Glutamatergic neuron (in vitro differentiated cells): Measurements from ENCODE around the gene BARX2. TPM values are rescaled to one million over a fixed set of nuclear protein-coding genes. Genes with fewer than 3 reads are reported as not detected.

Experiments
- DNase-seq: peaks from one replicate; pipeline ENCODE4 v3.0.0; 2022
- H3K27ac Mint-ChIP-seq: one replicate; pipeline ENCODE4 v1.8.0; 2020; ENCODE audit warnings: mild to moderate bottlenecking, mixed read lengths, inconsistent platforms; ENCODE audit not compliant: unreplicated experiment
- H3K27me3 Mint-ChIP-seq: one replicate; pipeline ENCODE4 v1.8.0; 2020; ENCODE audit warnings: mild to moderate bottlenecking, moderate library complexity, mixed read lengths, inconsistent platforms; ENCODE audit not compliant: unreplicated experiment
- H3K36me3 Mint-ChIP-seq: one replicate; pipeline ENCODE4 v1.8.0; 2020; ENCODE audit warnings: mild to moderate bottlenecking, mixed read lengths, inconsistent platforms; ENCODE audit not compliant: unreplicated experiment
- H3K4me1 Mint-ChIP-seq: one replicate; pipeline ENCODE4 v1.8.0; 2020; ENCODE audit warnings: mild to moderate bottlenecking, low read depth, mixed read lengths, inconsistent platforms; ENCODE audit not compliant: unreplicated experiment
- H3K4me3 Mint-ChIP-seq: one replicate; pipeline ENCODE4 v1.8.0; 2020; ENCODE audit warnings: mild to moderate bottlenecking, mixed read lengths, inconsistent platforms; ENCODE audit not compliant: unreplicated experiment
- H3K9me3 Mint-ChIP-seq: one replicate; pipeline ENCODE4 v1.8.0; 2020; ENCODE audit warnings: mild to moderate bottlenecking, moderate library complexity, mixed read lengths, inconsistent platforms; ENCODE audit not compliant: unreplicated experiment
- total RNA-seq: library from RNA; stranded (reverse); fragmentation: NEBNext Ultra II Directional; extraction: Animal tissue kit (Norgen Biotek cat#: 25700); gene quantifications from one replicate; pipeline ENCODE4 v1.2.1, GENCODE V29; 2021; ENCODE audit not compliant: unreplicated experiment
- TF ChIP-seq, protein P1 (sequence below): fragments of 200-600 bp; sonication (generic); IDR thresholded peaks from one replicate; pipeline ENCODE4 v1.5.0; 2021; ENCODE audit not compliant: partially characterized antibody, unreplicated experiment

BARX2 gene
- total RNA-seq, 1 donor from 2014 or later, result not detected

DNA sequence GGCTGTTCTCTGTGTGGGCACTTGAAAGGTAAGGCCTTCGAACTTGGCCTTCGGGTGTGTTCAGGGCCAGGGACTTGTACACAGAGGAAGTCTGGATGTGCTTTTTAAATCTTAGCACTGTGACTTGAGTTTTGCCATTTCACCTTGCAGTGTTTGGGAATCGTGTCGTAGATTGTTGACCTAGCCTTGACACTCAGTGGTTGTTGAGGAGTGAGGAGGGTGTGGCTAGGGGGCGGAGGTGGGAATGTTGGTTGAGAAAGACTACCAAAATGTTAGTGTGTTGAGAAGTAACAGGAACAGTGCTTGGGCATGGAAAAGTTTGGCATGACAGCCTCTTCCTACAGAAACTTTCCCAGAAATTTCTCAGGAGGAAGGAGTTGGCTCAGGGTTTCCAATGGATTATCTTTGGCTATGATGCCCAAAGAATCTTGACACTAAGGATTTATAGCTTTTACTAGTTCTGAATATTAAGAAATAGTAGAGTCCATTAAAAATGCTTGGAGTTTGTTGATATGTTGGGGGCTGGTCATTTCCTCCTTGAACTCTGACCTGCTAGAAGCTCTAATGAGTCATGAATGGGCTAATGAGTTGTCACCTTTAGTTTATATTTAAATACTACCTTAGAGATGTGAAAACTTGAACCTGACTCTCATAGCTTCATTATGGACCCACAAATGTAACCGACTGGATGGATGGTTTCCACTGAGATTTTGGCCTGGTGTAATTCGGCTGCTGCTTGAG, 40.6 kb downstream of the BARX2 start:
- TF ChIP-seq, protein P1, sequence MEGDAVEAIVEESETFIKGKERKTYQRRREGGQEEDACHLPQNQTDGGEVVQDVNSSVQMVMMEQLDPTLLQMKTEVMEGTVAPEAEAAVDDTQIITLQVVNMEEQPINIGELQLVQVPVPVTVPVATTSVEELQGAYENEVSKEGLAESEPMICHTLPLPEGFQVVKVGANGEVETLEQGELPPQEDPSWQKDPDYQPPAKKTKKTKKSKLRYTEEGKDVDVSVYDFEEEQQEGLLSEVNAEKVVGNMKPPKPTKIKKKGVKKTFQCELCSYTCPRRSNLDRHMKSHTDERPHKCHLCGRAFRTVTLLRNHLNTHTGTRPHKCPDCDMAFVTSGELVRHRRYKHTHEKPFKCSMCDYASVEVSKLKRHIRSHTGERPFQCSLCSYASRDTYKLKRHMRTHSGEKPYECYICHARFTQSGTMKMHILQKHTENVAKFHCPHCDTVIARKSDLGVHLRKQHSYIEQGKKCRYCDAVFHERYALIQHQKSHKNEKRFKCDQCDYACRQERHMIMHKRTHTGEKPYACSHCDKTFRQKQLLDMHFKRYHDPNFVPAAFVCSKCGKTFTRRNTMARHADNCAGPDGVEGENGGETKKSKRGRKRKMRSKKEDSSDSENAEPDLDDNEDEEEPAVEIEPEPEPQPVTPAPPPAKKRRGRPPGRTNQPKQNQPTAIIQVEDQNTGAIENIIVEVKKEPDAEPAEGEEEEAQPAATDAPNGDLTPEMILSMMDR, result no peak
- no peak for DNase-seq
- H3K4me1 Mint-ChIP-seq, result no peaks in the 10 kb centered on the region
- no peaks in the 10 kb centered on the region for H3K9me3 Mint-ChIP-seq
- H3K4me3 Mint-ChIP-seq, result no peak overlapping the region
- no peaks in the 10 kb centered on the region for H3K27me3 Mint-ChIP-seq
- no peaks in the 10 kb centered on the region for H3K36me3 Mint-ChIP-seq
- H3K27ac Mint-ChIP-seq, result no peak overlapping the region

DNA sequence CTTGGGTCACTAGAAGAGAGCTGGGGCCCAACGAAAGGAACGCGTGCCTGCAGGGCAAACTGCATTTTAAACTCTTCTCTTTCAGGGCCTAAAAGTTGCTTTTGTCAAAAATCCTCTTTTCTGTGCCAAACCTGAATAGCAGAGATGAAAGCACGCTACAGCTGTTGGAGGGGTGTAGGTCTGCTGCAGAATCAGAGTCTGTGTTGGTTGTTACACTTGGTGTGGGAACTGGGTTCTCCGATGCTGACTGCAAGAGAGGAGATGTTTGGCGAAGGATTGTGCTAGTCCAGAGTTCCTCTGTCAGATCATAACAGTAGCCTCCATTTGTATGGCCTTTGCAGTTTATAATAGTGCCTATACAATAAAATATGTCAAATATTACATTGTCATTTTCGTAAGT, 41.8 kb downstream of the BARX2 start:
- no peaks in the 10 kb centered on the region for H3K4me1 Mint-ChIP-seq
- H3K27ac Mint-ChIP-seq, result no peak overlapping the region

DNA sequence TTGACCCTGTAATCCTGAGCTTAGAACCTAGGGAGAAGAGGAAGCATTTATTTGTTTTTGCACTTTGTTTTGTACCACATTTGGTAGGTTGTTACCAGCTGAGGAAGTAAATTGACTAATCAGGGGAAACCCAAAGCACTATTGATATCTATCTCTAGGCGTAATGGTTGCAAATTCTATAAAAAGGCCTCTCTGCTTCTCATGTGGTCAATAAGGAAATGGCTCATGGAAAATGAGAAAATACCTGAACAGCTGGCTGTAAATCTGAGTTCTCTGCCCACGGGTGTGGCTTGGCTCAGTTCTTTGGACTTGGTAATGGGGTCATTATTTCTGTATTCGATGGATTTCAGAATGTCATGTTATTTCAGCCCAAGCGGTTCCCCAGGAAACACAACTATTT, 42.4 kb downstream of the BARX2 start:
- Mint-ChIP-seq H3K9me3 (no peaks in the 10 kb centered on the region), H3K4me1 (no peaks in the 10 kb centered on the region), H3K4me3 (no peak overlapping the region), H3K36me3 (no peaks in the 10 kb centered on the region), H3K27ac (no peak overlapping the region), H3K27me3 (no peaks in the 10 kb centered on the region)
- TF ChIP-seq, protein P1, result no peak
- no peak for DNase-seq

More for the DNA sequence above, 41.8 kb downstream of the BARX2 start:
- no peaks in the 10 kb centered on the region for H3K36me3 Mint-ChIP-seq
- H3K27me3 Mint-ChIP-seq, result no peaks in the 10 kb centered on the region
- DNase-seq, result no peak
- no peak overlapping the region for H3K4me3 Mint-ChIP-seq
- TF ChIP-seq, protein P1, result no peak
- no peaks in the 10 kb centered on the region for H3K9me3 Mint-ChIP-seq

DNA sequence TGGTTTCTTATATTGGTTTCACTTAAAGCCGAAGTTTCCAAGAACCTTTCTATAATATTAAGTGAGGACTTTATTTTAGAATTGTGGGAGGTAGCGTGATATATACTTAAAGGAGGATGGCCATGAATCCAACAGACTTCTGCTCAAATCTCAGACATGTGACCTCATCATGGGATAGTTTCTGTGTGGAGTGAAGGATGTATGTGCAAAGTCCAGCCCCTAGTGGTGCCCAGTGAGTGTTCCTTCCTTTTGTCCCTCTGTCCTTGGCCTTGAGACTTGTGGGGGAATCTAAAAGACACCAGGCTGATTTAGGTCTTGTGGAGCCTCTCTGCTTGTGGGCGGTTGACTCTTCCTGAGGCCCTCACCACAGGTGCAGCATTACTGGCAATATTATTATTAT, 43.7 kb downstream of the BARX2 start:
- Mint-ChIP-seq H3K36me3 (no peaks in the 10 kb centered on the region), H3K27me3 (no peaks in the 10 kb centered on the region), H3K4me1 (no peaks in the 10 kb centered on the region), H3K9me3 (no peaks in the 10 kb centered on the region), H3K27ac (no peak overlapping the region), H3K4me3 (no peak overlapping the region)
- TF ChIP-seq, protein P1, result no peak
- DNase-seq, result no peak

DNA sequence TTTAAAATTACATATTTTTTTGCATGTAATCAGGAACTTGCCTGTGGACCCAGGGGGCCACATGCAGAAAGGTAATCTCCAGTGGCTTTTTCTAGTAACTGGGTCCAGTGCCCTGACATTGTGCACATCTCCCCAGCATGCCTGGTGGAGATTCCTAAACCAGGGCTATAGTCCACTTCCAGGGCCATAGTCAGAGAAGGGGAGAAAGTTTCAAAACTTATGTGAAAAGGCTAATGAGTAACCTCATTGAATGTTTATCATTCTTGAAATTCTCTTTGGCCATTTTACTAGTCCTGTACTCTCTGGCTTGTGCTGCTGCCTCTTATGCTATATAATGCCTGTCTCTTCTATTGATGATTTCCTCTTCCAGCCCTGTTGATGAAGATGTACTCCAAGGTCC, 47.8 kb downstream of the BARX2 start:
- no peaks in the 10 kb centered on the region for H3K36me3 Mint-ChIP-seq
- TF ChIP-seq, protein P1, result no peak
- DNase-seq, result no peak

More for the DNA sequence above, 47.8 kb downstream of the BARX2 start:
- H3K27ac Mint-ChIP-seq, result no peak overlapping the region
- no peaks in the 10 kb centered on the region for H3K27me3 Mint-ChIP-seq
- no peaks in the 10 kb centered on the region for H3K4me1 Mint-ChIP-seq
- H3K4me3 Mint-ChIP-seq, result no peak overlapping the region
- no peaks in the 10 kb centered on the region for H3K9me3 Mint-ChIP-seq
